Caki2 (cell line): ENCODE data around the gene MYOCD. TPM values are rescaled to one million over a fixed set of nuclear protein-coding genes. Genes with fewer than 3 reads are reported as not detected.

Experiments
- DNase-seq: peaks from one replicate; pipeline ENCODE4 v3.0.0-alpha.2; 2015; ENCODE audit warnings: low read depth
- in situ Hi-C: cut with HindIII; loops from 2 replicates; pipeline ENCODE4 v1.10.0; 2016; ENCODE audit warnings: low sequenced_read_pairs, low pct_unique_long_range_greater_than_20kb, mixed read lengths
- total RNA-seq: library from RNA; depleted of rRNA; stranded (reverse); fragments of >200 nt; shearing (Covaris generic); gene quantifications from 2 replicates; pipeline ENCODE4 v1.2.3, GENCODE V29; 2014; ENCODE audit warnings: low replicate concordance

MYOCD gene
- total RNA-seq, 1 experiment from 2014 or later = 1.8 TPM

DNA sequence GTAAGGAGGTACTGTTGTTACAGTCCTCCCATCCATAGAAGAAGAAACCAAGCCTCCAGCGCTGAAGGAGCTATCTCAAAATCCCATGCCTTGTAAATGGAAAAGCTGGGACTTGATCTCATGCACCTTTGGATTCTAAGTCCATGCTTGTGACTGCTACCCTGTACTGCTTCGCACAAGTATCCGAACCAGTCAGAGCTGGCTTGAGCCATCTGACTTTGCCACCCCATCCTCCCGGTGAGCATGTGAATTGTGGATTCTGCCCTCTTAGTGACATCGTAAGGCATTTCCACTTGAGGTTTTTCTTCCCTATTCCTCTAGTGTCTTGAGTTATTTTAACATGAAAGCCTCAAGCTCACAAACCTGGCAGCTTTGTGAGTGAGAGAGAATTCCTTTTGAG lies 15.3 kb downstream of the MYOCD start:
- no peak for DNase-seq
- in situ Hi-C loops = no loop called here

DNA sequence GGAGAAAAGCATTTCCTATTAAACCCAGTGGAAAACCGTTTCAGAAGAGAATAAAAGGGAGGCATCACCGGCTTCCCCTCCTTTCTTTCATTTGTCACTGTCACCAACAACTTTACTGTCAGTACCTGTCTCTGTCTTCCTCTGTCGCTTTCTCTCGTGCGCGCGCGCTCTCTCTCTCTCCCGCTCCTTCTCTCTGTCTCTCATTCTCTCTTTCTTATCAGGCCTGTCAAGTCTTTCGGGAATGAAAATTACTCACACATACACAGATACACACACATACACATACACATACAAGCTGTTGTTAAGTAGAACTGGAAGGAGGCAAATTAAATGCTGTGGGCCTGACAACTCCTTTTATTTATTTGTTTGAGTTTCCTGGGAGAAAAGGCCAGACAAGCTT lies 17.6 kb downstream of the MYOCD start:
- in situ Hi-C loops = no loop called here
- DNase-seq = no peak

DNA sequence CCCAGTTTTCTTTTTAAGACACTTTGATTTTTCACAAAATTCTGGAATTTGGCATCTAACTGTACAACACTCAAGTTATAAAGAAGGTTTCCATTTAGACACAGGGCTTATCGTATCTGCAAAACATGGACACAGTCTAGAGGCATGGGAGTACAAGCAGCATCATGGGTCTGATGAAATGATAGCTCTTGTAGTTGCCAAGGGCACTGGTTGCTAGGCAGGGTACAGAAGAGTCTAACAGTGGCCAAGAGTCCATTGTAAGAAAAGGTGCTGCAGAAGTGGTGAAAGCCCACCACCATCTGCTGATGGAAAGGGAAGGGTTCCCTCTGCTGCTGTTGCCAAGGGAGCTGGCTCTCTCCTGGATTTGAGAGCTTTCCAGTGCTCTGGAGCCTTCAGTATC lies 20.8 kb downstream of the MYOCD start:
- in situ Hi-C loops = no loop called here

DNA sequence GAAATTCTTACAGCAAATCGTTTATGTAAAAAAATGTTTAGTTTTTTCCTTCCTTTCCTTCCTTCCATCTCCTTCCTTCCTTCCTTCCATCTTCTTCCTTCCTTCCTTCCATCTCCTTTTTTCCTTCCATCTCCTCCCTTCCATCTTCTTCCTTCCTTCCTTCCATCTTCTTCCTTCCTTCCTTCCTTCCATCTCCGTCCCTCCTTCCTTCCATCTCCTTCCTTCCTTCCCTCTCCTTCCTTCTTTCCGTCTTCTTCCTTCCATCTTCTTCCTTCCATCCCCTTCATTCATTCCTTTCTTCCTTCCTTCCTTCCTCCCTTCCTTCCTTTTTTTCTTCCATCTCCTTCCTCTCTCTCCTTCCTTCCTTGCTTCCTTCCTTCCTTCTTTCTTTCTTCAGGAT lies 22.7 kb downstream of the MYOCD start:
- in situ Hi-C loops = no loop called here
- DNase-seq = no peak

More for the DNA sequence above, 20.8 kb downstream of the MYOCD start:
- no peak for DNase-seq

DNA sequence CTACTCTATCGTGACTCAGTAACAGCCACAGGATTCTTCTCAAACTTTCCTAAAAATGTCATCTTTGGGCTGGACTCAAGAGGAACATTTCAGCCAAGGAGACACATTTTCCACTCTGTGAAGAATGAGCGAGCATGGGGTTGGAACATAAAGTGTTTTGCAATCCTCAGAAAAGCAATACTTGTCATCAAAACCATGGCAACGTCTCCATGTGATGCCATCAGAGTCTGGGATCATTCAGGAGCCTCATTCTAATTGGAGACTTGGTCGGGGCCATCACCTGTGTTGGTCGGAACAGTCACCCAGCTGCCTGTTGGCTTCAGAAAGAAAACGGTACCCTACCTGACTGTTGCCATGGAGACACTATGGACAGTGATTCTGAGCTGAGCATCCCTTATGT lies 25.5 kb downstream of the MYOCD start:
- in situ Hi-C loops = no loop called here
- DNase-seq = no peak

DNA sequence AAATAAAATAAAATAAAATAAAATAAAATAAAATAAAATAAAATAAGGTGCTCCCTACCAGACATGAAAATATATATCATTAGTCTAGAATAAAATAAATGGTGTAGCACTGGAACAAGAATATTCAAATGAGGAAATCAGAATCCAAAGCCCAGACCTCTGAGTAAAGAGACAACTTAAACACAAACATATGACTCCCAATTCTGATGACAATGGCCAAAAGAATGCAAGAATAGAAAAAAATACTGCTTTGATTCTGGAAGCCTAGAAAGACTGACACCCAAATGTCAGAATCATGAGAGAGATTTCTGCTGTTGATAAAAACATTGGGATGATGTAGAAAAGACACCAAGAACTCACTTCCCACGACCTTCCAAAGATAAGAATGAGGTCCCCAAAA lies 27.9 kb downstream of the MYOCD start:
- in situ Hi-C loops = no loop called here
- no peak for DNase-seq

DNA sequence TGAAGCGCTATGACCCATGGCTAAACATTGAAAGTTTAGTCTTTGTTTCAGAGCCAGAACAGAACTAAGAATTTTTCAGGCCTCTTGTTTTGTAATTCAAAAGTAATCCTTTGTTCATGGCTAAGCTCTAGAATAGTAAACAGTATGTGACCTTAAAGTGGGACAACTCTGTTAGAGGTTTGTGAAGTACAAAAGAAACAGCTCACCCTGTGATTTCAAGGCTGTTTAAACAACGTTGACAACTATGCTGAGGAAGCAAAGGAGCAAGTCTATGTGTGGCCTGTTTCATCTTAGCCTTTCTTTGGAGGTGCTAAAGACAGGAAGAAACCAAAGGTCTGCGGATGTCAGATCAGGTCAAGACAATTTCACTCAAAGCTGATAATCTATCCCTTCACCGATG lies 40.4 kb downstream of the MYOCD start:
- DNase-seq = no peak
- in situ Hi-C loops = no loop called here

- in situ Hi-C loops = no loop called here
- DNase-seq = no peak
Measured at GRCh38 chr17:12709063-12709462, 43.4 kb downstream of the MYOCD start.

DNA sequence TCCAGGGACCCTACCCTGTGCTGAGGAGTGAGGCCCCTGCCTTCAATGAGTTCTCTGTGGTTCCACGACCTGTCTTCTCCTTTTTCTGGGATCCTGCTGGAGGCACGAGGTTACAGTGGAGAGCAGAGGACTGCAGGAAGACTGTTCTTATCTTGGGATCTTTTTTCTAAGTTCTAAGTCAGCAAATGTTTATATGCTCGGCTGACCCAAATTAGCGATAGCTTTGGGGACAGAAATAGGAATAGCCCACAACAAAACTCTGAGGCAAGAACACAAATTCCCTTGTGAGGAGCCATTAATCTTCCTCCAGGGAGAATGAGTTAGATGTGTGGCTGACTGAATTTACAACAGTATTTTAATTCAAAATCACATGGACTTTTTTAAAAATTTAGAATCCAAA lies 46.7 kb downstream of the MYOCD start:
- no peak for DNase-seq
- in situ Hi-C loops = no loop called here

DNA sequence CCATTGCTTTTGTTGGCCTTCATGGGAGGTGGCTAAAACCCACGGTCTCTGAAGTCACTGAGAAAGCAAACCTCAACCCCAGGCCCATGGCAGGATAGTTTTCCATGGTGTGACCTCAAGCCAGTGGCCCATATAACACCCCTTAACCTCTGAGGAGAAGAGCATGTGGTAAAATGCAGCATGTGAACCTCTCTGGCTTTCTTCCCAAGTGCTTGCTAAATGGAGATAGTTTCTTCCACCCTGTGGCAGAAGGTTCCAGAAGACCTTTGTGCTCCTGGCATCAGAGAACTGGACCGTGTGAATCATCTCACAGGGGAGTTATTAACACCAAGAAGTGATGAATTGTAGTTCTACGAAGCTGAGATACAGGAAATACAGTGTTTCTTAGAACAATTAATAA lies 47.3 kb downstream of the MYOCD start:
- DNase-seq = no peak
- in situ Hi-C loops = no loop called here

GRCh38 chr17:12719948-12720347 lies 54.3 kb downstream of the MYOCD start:
- DNase-seq = no peak
- in situ Hi-C loops = no loop called here

DNA sequence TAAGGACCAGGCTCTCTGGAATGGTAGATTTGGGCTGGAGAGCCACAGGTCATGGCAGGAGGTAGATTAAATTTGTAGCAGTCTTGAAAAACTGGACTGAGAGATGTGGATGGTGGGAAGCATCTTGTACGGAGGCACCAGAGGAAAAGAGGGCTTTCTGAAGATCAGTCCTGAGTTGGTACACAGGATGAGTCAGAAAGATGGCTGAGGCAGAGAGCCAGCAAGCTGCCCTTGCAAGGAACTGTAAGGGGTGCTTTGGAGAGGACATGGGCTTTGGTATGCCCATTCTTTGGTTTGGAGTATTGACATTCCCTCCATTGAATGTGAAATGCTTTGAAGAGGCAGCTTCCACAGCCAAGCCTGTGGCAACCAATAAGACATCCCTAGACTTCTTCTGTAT lies 55.9 kb downstream of the MYOCD start:
- no peak for DNase-seq
- in situ Hi-C loops = no loop called here

DNA sequence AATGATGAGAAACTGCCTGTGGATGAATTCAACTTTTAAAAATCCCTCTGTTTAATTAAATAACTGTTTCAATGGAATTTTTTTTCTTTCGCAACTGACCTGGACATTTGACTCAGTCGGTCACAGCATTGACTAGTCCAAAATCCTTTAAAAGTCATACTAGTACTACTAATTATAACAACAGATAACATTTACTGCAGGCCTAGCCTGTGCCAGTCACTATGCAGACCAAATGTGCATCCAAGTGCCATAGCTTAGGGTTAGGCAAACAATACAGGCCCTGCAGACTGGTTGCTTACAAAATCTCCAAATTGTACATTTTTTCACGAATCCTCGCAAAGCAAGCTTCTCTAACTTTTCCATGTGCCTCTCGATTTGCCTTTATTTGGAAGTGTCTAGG lies 56.6 kb downstream of the MYOCD start:
- in situ Hi-C loops = no loop called here
- DNase-seq = no peak

- peak; percentile 16 for DNase-seq
- in situ Hi-C loops = no loop called here
Measured at GRCh38 chr17:12726131-12726530, 60.4 kb downstream of the MYOCD start.

DNA sequence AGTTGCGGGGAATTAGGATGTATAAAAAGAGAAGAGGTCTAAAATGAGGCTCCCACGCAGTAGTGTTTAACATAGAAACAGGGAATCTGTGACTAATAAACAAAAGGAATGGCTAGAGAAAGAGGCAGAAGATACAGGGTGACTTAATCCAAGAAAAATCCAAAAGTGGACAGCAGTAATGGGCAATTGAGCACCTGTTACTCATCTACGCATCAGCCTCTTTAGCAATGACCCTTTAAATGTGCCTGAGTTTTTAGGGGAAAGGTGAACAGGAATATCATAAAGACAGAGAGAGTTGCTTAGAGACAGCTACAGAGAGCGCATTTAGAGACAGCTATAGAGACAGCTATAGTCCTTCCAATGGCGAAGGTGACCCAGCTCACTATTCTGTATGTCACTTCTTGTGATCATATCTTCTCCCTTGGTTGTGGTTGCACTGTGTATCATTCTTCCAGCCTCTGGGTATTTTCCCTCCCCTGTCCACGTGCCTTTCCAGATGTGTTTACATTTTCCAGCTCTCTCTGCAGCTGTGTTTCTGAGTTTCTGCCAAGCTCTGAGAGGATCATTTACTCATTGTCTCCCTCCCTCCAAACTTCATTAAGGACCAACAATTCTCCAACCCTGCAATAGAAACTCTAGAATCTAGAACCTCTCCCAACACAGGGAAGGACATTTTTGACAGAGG lies 61.5 kb downstream of the MYOCD start:
- in situ Hi-C loops = no loop called here
- DNase-seq = peak; percentile 60

DNA sequence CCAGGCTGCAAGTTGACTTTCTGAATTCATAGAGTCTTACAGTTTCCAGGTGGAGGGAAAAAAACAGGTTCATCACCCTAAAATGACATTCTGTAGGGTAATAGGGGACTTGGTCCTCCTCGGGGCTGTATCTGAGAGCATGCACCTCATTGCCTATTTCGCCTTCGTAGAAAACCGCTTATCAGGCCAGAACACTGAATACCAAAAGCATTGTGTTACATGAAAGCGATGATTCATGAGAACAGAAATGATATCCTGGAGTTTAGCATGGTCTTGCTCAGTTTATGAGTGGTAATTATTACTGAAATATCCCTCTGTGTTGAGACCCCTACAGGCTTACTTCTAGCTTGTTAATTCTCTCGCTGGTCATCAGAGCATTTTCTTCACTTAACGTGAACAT lies 62.2 kb downstream of the MYOCD start:
- DNase-seq = no peak
- in situ Hi-C loops = no loop called here

DNA sequence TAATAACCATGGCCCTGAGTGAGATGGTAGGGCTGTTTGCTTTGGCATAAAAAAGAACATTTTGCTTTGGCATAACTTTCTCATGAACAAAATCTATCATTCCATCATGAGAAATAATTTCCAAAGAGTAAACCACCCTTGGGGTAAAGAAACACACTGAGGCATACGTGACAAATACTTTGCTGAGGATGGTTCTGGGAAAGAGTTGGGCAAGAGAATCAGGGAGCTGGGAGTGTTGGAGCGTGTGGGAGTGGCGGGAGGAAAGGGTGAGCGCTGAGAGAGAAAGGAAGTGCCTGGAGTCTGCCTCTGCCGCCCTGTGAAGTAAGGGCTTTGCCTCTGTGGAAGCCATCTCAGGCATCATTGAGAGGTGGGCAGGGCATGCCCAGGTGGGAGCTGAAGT lies 63.4 kb downstream of the MYOCD start:
- DNase-seq = no peak
- in situ Hi-C loops = no loop called here

GRCh38 chr17:12730421-12730820 lies 64.7 kb downstream of the MYOCD start:
- DNase-seq = no peak
- in situ Hi-C loops = no loop called here

DNA sequence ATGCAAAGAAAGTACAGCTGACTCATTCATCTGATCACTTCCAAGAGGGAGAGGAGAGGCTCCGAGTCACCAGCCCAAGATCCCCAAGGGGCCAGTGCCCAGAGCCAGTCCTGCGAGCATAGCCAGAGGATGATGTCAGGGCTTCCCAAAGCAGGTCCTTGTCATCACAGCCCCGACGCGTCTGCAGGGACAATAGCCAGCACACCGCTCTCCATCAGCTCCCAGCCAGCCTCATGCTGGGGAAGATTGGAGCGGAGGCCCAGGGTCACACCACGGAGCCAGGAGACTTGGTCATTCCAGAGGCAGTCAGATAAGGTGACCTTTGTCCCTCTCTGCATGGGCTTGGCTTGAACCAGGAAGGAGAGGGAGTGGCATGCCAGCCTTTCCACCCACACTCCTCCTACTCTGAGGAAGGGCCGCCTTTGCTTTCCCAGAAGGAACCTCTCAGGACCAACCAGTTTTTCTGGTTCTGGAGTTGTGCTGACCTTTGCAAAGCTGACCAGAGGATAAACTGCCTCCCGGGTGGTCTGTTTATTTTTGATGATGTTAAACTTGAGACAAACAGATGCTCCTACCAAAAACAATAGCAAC lies 65.3 kb downstream of the MYOCD start:
- in situ Hi-C loops = no loop called here
- peak; percentile 80 for DNase-seq

DNA sequence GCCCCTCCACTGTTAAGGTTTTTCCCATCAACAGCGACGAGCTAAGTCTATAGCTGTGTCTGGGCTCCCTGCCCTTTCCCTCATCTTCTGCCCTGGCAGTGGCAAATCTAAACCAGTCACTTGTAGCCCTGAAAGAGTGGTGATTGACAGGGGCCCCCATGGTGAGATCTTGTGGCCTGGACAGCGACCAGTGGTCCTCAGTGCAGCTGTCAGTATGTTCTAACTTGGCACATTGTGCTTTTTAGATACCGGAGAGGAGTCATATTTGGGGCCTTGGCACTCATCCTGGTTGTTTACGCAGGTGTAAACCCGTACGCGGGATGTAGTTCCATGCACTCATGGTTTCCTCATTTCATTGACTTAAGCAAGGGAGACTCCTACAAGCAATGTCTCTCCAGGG lies 66.1 kb downstream of the MYOCD start:
- in situ Hi-C loops = no loop called here
- DNase-seq = no peak
